ENCODE measurements around the gene BOC.

The BOC gene

DNA sequence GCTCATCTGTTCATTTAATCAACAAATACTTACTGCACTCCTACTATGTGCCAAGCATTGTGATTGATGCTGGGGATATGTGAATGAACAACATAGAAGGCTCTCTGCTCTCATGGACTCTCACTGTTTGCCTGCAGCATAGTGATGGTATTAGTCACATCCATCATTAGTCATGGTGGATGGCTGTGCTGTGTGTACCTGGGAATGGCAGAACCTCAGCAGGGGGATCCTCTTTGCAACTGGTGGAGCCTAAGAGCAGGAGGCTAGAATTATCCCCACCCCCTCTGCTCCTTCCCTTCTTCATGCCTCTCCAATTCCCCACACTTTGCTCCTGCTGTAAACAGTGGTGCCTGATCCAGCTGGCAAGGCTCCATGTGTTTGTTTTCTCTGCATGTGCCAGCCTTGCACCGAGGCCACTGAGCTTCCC lies 20.5 kb downstream of the BOC start:
- no peak overlapping the region for H3K4me3 ChIP-seq (ENCODE audit: low read depth, low read length)
- TF ChIP-seq, protein P1, sequence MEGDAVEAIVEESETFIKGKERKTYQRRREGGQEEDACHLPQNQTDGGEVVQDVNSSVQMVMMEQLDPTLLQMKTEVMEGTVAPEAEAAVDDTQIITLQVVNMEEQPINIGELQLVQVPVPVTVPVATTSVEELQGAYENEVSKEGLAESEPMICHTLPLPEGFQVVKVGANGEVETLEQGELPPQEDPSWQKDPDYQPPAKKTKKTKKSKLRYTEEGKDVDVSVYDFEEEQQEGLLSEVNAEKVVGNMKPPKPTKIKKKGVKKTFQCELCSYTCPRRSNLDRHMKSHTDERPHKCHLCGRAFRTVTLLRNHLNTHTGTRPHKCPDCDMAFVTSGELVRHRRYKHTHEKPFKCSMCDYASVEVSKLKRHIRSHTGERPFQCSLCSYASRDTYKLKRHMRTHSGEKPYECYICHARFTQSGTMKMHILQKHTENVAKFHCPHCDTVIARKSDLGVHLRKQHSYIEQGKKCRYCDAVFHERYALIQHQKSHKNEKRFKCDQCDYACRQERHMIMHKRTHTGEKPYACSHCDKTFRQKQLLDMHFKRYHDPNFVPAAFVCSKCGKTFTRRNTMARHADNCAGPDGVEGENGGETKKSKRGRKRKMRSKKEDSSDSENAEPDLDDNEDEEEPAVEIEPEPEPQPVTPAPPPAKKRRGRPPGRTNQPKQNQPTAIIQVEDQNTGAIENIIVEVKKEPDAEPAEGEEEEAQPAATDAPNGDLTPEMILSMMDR (IDR thresholded peaks at IDR 0.05; ENCODE audit: low read depth, low read length, missing control alignments): no peak
- DNase-seq (ENCODE audit: low read depth): no peak

DNA sequence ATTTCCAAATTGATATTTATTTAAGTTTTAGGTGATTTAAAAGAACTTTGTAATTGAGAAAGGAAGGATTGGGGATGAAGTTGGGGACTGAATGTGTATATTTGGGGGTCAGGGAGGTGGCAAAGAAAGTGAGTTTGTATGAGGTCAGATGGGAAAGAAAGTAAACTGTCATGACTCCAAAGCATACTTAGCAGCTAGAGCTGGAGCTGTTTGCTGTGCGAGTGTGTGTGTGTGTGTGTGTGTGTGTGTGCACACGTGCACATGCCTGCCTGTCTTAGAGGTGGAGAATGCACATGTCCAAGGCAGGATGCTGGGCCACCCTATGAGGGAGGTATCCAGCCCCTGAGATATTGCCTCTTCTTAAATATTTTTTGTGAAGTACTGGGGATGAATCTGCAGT lies 21.0 kb downstream of the BOC start:
- no peak overlapping the region for H3K4me3 ChIP-seq (ENCODE audit: low read depth, low read length)
- TF ChIP-seq, protein P1 (IDR thresholded peaks at IDR 0.05; ENCODE audit: low read depth, low read length, missing control alignments): no peak
- no peak for DNase-seq (ENCODE audit: low read depth)

GRCh38 chr3:113233497-113233896 lies 22.1 kb downstream of the BOC start:
- DNase-seq (ENCODE audit: low read depth): no peak
- H3K4me3 ChIP-seq (ENCODE audit: low read depth, low read length): no peak overlapping the region
- TF ChIP-seq, protein P1 (IDR thresholded peaks at IDR 0.05; ENCODE audit: low read depth, low read length, missing control alignments): no peak

DNA sequence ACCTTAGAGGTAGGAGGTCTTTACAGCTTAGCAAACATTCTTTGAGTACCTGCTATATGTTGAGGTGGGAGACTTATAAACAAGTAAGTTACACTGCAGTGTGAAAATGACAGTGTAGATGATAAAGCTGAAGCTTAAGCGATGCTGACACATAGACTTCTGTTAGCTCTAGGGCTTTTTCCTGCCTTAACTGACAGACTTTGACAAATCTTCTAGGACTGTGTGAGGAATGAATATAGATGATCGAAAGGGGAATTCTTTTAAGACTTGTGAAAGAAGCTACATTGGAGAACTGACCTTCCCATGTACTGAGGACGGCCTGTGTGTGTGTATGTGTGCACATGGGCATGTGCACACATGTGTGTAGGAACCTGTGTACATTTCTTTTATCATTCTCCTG lies 22.7 kb downstream of the BOC start:
- TF ChIP-seq, protein P1 (IDR thresholded peaks at IDR 0.05; ENCODE audit: low read depth, low read length, missing control alignments): no peak
- no peak for DNase-seq (ENCODE audit: low read depth)
- H3K4me3 ChIP-seq (ENCODE audit: low read depth, low read length): no peak overlapping the region

DNA sequence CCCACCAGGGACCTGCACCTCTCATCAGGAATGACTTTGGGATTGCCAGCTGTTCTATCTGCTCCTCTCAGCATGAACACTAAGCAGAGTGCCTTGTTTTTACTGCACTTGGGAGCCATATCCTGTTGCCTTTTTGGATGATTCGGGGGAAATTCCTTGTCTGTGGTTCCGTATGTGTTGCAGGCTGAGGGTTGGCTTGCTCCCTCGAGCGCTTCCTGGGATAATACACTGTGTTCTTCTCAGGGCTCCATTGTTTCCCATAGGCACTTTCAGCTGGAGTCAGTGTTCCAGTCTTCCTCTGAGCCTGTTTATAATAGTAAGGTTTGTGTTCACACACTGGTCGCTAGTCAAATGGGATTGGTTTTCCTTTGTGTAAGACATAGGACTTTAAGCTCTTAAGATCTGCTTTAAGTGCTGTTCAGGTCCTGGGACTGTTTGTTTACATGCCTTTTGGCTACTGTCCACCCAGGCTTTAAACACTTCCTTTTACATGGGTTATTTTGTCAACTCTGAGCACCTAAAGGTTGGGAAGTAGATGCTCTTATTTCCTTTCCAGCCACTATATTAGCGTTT lies 23.4 kb downstream of the BOC start:
- H3K4me3 ChIP-seq (ENCODE audit: low read depth, low read length): no peak overlapping the region
- TF ChIP-seq, protein P1 (IDR thresholded peaks at IDR 0.05; ENCODE audit: low read depth, low read length, missing control alignments): no peak
- DNase-seq (ENCODE audit: low read depth): no peak

- TF ChIP-seq, protein P1 (IDR thresholded peaks at IDR 0.05; ENCODE audit: low read depth, low read length, missing control alignments): peak; percentile 16
- DNase-seq (ENCODE audit: low read depth): no peak
These were observed 27.1 kb downstream of the BOC start for GRCh38 chr3:113238503-113238902.

GRCh38 chr3:113240841-113241240 lies 29.5 kb downstream of the BOC start:
- TF ChIP-seq, protein P1 (IDR thresholded peaks at IDR 0.05; ENCODE audit: low read depth, low read length, missing control alignments): no peak
- no peak for DNase-seq (ENCODE audit: low read depth)

More at GRCh38 chr3:113238503-113238902, 27.1 kb downstream of the BOC start:
- H3K4me3 ChIP-seq (ENCODE audit: low read depth, low read length): no peak overlapping the region

More at GRCh38 chr3:113240841-113241240, 29.5 kb downstream of the BOC start:
- H3K4me3 ChIP-seq (ENCODE audit: low read depth, low read length): no peak overlapping the region

All from GM12864 (cell line).